AG10803 (cell line): ENCODE results near the gene TIGD2.

ENCODE experiments used
- DNase-seq: peaks from one replicate; pipeline ENCODE4 v3.0.0; 2010; ENCODE audit warnings: low read depth
- H3K4me3 ChIP-seq: 2 replicates; pipeline ENCODE4 v1.5.1; 2011; ENCODE audit warnings: mild to moderate bottlenecking, low read length, control low read depth
- CTCF ChIP-seq: conservative IDR thresholded peaks from 2 replicates; pipeline ENCODE4 v1.5.1; 2011; ENCODE audit warnings: mild to moderate bottlenecking, low read length, control low read depth, inconsistent platforms

Gene TIGD2

DNA sequence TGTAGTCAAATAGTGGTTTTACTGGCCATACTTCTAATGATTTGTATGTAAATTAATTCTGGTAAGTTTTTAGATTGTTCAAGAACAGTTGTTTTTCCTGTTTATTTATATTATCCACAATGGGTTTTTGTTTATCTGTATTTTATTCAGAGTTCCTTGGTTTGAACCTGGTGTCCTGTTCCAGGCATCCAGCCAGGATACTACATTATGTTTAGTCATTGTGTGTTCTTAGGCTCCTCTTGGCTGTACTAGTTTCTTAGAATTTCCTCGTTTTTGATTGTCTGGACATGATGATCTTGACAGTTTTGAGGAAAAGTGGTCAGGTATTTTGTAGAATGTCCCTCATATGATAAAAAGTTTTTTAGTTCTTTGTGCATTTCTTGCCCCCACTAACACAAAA, 7.8 kb downstream of the TIGD2 start:
- no peak for DNase-seq
- H3K4me3 ChIP-seq: no peak overlapping the region
- no peak for TF ChIP-seq CTCF

DNA sequence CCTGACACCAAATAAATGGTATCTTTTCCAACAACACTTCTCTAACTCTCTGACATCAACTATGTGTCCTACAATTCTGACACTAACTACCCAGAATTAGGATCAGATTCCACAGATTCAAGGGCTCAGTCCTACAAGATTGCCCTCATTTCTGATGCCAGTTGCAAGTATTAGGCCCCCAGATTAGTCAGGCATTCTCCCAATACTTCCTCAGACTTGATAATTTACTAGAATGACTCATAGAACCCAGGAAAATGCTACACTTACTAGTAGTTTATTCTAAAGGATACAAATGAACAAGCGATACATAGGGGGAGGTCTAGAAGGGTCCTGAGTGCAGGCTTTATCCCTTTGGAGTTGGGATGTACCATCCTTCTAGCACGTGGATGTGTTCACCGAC, 8.5 kb downstream of the TIGD2 start:
- H3K4me3 ChIP-seq: no peak overlapping the region
- no peak for DNase-seq
- TF ChIP-seq CTCF: no peak

- no peak for DNase-seq
- TF ChIP-seq CTCF: no peak
Observed at GRCh38 chr4:89121387-89122068, 10.2 kb downstream of the TIGD2 start.

GRCh38 chr4:89123451-89123851, 12.1 kb downstream of the TIGD2 start:
- no peak overlapping the region for H3K4me3 ChIP-seq
- no peak for TF ChIP-seq CTCF
- DNase-seq: no peak

More at GRCh38 chr4:89121387-89122068, 10.2 kb downstream of the TIGD2 start:
- no peak overlapping the region for H3K4me3 ChIP-seq

DNA sequence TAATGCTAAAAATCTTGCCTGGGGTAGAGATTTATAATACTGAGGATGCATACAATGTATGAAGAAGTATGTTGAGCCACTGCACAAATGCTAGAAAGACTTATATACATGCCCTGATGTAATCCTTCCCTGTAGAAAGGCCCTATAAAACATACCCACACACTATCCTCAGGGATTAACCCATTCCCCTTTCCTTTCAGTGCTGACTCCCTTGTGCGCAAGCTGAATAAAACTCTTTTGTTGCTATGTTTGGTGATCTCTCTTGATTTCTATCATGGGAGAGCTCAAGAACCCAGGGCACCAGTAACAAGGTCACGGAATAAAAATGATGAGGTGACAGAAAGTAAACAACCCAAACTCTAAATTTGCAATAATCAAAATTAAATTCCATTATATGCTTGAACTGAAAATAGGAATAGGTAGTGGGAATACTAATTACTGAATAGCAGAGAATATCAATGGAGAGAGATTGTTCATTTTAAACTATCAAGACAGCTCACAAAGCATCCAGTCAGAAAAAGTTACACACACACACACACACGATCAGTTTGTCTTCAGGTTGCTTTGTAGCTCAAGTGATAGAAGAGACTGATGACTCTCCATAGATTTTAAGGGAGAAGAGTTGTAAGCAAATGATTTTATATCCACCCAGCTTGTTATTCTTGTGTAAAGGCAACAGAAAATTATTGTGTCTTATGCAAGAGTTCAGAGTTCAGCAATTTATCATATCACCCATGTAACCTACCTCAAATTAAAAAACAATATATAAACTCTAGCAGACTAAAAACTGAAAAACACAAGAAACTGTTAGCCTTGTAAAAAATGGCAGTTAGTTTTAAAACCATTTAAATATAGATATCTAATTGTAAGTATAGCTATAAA, 14.8 kb downstream of the TIGD2 start:
- H3K4me3 ChIP-seq: no peak overlapping the region
- DNase-seq: no peak
- TF ChIP-seq CTCF: no peak

DNA sequence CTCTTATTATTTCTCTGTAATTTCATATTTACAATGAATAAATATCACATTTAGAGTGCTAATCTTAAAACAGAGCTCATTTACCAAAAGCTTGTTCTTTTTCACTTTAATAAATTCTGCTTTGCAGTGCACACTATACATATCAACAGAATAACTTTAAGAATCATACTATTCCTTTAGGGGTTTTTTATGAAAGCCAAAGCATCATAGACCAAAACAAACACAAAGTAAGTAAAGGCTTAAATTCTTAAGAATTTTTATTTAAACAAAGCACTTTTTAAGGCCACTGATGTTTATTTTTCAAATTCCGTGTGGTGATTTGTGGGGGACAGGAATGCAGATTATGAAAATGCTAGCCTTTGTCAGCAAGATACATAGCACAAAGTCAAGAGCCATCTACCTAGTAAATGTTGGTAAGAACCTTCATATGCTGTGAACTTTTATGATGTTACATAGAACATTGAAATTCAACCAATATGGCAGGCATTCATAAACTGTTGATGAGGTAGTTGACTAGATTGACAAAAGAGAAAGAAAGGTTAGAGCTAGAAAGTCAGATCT, 17.8 kb downstream of the TIGD2 start:
- peak; percentile 47 for DNase-seq
- H3K4me3 ChIP-seq: no peak overlapping the region
- no peak for TF ChIP-seq CTCF
